AG20443 (cell line): ENCODE measurements around the gene TRMO.

Source experiments
- DNase-seq: peaks from one replicate; pipeline ENCODE4 v3.0.0; 2012; ENCODE audit warnings: low spot score, mixed read lengths

TRMO gene

GRCh38 chr9:97938081-97938644 lies 15.9 kb upstream of the TRMO start, which contains the start of gene HEMGN:
Gene HEMGN, minus strand, starts transcription at chr9:97938172. Its CDS starts 36 bp downstream, at chr9:97938136.
- DNase-seq, result no peak

GRCh38 chr9:97936998-97937397 lies 14.7 kb upstream of the TRMO start:
- no peak for DNase-seq

GRCh38 chr9:97935276-97935675 lies 13.0 kb upstream of the TRMO start:
- DNase-seq, result no peak

- DNase-seq, result no peak
Observed at GRCh38 chr9:97934321-97935115, 12.2 kb upstream of the TRMO start.

- DNase-seq, result no peak
Observed at GRCh38 chr9:97933297-97933998, 11.1 kb upstream of the TRMO start.

GRCh38 chr9:97930972-97931371 lies 8.7 kb upstream of the TRMO start:
- DNase-seq, result no peak

GRCh38 chr9:97928986-97929604 lies 6.8 kb upstream of the TRMO start:
- no peak for DNase-seq

GRCh38 chr9:97925497-97926334 lies 3.4 kb upstream of the TRMO start:
- no peak for DNase-seq

- no peak for DNase-seq
Observed at GRCh38 chr9:97924386-97924785, 2.1 kb upstream of the TRMO start.

GRCh38 chr9:97923529-97924108 lies 1.3 kb upstream of the TRMO start:
- peak; percentile 56 for DNase-seq

- DNase-seq, result no peak
Observed at GRCh38 chr9:97919217-97919813, 3.0 kb downstream of the TRMO start.

GRCh38 chr9:97918611-97919010 lies 3.7 kb downstream of the TRMO start:
- no peak for DNase-seq

GRCh38 chr9:97911970-97912369 lies 10.3 kb downstream of the TRMO start:
- DNase-seq, result no peak

- no peak for DNase-seq
Observed at GRCh38 chr9:97911528-97911927, 10.8 kb downstream of the TRMO start.

GRCh38 chr9:97910357-97910756 lies 11.9 kb downstream of the TRMO start:
- no peak for DNase-seq

GRCh38 chr9:97908705-97909104 lies 13.6 kb downstream of the TRMO start:
- no peak for DNase-seq

- DNase-seq, result no peak
Observed at GRCh38 chr9:97907632-97908031, 14.7 kb downstream of the TRMO start.

- no peak for DNase-seq
Observed at GRCh38 chr9:97907046-97907445, 15.3 kb downstream of the TRMO start.

- DNase-seq, result peak; percentile 37
Observed at GRCh38 chr9:97906236-97906831, 16.0 kb downstream of the TRMO start.

GRCh38 chr9:97905228-97905627 lies 17.1 kb downstream of the TRMO start:
- DNase-seq, result no peak

- no peak for DNase-seq
Observed at GRCh38 chr9:97904725-97905124, 17.6 kb downstream of the TRMO start.
